HG02943 (cell line): ENCODE results near the gene ANKRD40CL.

Experiments
- ATAC-seq: cut with Tn5 transposase; IDR thresholded peaks from one replicate; pipeline ENCODE4 v1.9.1; 2021; ENCODE audit warnings: mild to moderate bottlenecking, low read depth, moderate library complexity; ENCODE audit not compliant: unreplicated experiment

The ANKRD40CL gene

DNA sequence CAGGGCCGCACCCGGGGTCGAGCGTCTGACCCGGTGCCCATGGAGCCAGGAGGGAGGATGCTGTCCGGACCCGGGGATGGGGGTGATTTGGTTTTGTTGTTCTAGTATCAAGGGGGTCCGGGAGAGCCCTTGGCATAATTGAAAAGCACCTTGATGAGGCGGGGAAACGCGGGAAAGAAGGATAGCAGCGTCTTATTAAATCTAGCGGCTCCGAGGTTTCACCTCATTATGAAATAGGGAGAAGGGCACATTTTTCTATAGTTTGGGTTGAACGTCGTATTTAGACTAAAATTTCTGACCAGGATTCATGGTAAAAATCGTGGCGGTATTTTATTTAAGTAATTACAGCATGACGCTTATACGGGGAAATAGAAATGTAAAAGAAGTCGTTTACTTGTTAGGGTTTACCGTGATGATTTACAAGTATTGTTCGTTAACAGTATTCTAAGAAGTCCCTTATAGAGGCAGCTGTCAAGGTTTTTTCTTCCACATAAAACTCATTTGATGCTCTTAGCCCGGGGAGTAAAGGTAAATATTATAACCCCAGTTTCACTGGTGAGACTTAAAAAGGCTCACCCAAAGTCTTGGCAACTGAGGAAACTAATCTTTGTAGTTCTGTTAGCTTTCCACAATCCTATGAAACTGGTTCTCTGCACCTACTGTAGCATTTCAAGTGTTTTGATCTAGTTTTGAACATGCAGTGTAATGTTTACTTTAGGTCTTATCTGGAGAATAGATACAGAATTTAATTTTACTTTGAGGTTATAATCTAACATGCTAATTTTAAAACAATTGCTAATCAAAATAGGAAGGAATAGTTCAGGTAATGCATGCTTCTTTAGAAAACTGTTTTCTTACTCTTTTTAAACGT is 47.2 kb downstream of the ANKRD40CL start:
- no peak for ATAC-seq

GRCh38 chr17:50719144-50719923 is 48.0 kb downstream of the ANKRD40CL start, which contains the start of gene LUC7L3:
LUC7L3 (plus strand) TSS chr17:50719603; CDS start chr17:50719733, 130 bp downstream.
- peak; percentile 86 for ATAC-seq

- ATAC-seq: no peak
Measured at GRCh38 chr17:50715471-50715870, 51.8 kb downstream of the ANKRD40CL start.

DNA sequence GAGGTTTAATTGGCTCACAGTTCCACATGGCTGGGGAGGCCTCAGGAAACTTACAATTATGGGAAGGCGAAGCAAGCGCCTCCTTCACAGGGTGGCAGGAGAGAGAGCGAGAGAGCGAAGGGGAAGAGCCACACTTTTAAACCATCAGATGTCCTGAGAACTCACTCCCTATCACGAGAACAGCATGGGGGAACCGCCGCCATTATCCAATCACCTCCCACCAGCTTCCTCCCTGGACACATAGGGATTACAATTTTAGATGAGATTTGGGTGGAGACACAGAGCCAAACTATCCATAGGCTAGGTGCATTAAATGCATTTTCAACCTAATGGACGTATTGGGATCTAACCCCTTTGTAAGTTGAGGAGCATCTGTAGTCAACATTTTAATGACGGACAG is 54.7 kb downstream of the ANKRD40CL start:
- no peak for ATAC-seq
